Measurements from ENCODE around the gene TMEM52B.

DNA sequence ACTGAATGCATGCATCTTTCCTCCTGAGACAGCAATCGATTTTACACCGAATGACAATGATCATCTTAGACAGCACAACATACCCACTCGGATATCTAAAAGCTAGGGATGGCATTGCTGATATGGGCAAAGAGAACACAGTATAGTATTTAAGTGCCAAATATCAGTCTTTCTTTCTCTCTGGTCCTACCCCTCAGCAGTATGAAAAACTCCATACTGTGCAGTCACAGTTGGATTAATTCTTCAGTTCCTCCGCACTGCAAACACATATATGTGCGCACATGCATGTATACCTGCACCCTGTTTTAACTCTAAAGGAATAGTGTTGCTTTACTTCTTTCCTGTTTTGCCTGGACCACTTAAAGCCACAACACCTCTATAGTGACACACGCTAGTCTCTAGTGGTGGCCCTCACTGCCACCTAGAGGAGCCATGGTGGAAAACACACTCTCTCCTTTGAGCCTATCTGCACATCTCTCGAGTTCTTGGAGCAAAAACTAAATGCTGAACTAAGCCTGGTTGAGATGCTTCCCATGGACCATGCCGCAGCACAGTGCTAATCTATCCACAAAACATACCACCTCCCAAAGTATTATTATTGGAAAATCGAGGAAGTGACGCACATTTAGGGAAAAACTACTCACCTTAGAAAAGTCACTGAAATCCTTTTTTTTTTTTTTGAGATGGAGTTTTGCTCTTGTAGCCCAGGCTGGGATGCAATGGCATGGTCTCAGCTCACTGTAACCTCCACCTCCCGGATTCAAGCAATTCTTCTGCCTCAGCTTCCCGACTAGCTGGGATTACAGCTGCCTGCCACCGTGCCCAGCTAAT, 11.9 kb downstream of the TMEM52B start:
- TF ChIP-seq POLR2AphosphoS5 (IDR thresholded peaks at IDR 0.05) (no peak), CTCF (IDR thresholded peaks at IDR 0.05) (peak; percentile 50 to 69 (median 55)), POLR2A (IDR thresholded peaks at IDR 0.05) (no peak)

All from breast epithelium (tissue), 3 donors.